GM19035 (cell line): ENCODE results near the gene KLRF1.

ENCODE experiments used
- ATAC-seq: cut with Tn5 transposase; IDR thresholded peaks from one replicate; pipeline ENCODE4 v1.9.1; 2021; ENCODE audit not compliant: unreplicated experiment

KLRF1 gene

GRCh38 chr12:9808504-9808903, 18.8 kb upstream of the KLRF1 start:
- ATAC-seq, result no peak

GRCh38 chr12:9809338-9809737, 17.9 kb upstream of the KLRF1 start:
- ATAC-seq, result no peak

- ATAC-seq, result no peak
Observed at GRCh38 chr12:9809866-9810265, 17.4 kb upstream of the KLRF1 start.

- ATAC-seq, result no peak
Observed at GRCh38 chr12:9810671-9811070, 16.6 kb upstream of the KLRF1 start.

GRCh38 chr12:9811621-9812020, 15.7 kb upstream of the KLRF1 start:
- ATAC-seq, result no peak

GRCh38 chr12:9813821-9814798, 13.2 kb upstream of the KLRF1 start:
- peak; percentile 96 for ATAC-seq

- no peak for ATAC-seq
Observed at GRCh38 chr12:9820281-9820930, 6.9 kb upstream of the KLRF1 start.

GRCh38 chr12:9829483-9829882, 2.2 kb downstream of the KLRF1 start:
- ATAC-seq, result no peak

GRCh38 chr12:9829982-9830381, 2.7 kb downstream of the KLRF1 start:
- ATAC-seq, result no peak

GRCh38 chr12:9831720-9832119, 4.4 kb downstream of the KLRF1 start:
- ATAC-seq, result no peak

GRCh38 chr12:9843407-9843806, 16.1 kb downstream of the KLRF1 start:
- no peak for ATAC-seq

GRCh38 chr12:9848899-9849298, 21.6 kb downstream of the KLRF1 start:
- no peak for ATAC-seq

- no peak for ATAC-seq
Observed at GRCh38 chr12:9851050-9851449, 23.8 kb downstream of the KLRF1 start.

- ATAC-seq, result no peak
Observed at GRCh38 chr12:9851927-9852326, 24.6 kb downstream of the KLRF1 start.

GRCh38 chr12:9856151-9856550, 28.9 kb downstream of the KLRF1 start:
- ATAC-seq, result no peak

- ATAC-seq, result no peak
Observed at GRCh38 chr12:9856894-9857293, 29.6 kb downstream of the KLRF1 start.

GRCh38 chr12:9858135-9858534, 30.9 kb downstream of the KLRF1 start:
- ATAC-seq, result no peak

GRCh38 chr12:9864913-9865675, 37.8 kb downstream of the KLRF1 start:
- ATAC-seq, result no peak

GRCh38 chr12:9866860-9867269, 39.6 kb downstream of the KLRF1 start:
- ATAC-seq, result no peak

- ATAC-seq, result no peak
Observed at GRCh38 chr12:9867531-9867930, 40.2 kb downstream of the KLRF1 start.

- no peak for ATAC-seq
Observed at GRCh38 chr12:9868311-9868801, 41.1 kb downstream of the KLRF1 start.
